ENCODE measurements around the gene KRTAP12-1.

KRTAP12-1 gene

DNA sequence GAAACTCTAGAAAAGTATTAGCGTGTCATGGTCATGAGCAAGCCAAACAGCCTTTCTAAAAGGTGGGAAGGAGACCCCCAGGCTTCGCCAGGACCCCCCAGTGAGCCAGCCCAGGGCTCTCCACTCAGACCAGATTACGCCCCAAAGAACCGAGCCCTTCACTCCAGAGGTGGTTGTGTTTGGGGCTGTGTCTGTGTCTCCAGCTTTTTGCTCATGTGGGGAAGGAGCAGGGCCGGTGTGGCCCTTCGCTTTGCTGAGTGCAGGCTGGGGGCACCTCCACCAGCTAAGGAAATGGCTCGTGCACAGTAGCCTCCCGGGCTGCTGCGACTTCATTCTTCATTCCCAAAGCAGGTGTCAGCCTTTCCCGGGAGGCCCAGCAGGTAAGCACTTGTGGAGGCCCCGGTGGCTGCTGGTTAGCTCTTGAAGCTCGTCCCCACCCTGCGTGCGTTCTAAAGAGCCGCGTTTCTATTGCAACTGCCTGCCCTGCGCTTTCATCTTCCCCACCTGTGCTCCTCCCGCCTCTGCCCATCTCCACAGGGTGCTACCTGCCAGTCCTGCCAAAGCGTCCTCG, 28.9 kb upstream of the KRTAP12-1 start:
- no peak for DNase-seq

DNA sequence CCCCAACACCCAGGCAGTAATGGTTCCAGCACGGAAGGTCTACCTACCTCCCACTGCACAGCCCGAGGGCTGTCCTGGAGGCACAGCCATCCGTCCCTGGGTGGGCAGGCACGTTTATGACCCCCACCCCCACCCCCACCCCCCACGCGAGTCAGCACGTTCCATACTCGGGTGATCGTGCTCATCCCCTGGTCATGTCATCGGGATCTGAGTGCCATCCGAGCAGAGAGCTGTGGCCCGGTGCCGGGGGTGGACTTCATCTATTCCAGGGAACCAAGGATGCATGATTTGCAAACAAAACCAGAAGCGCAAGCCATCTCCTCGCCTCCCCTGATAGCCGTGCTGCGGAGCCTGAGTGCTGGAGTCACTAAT, 28.3 kb upstream of the KRTAP12-1 start:
- DNase-seq = no peak

DNA sequence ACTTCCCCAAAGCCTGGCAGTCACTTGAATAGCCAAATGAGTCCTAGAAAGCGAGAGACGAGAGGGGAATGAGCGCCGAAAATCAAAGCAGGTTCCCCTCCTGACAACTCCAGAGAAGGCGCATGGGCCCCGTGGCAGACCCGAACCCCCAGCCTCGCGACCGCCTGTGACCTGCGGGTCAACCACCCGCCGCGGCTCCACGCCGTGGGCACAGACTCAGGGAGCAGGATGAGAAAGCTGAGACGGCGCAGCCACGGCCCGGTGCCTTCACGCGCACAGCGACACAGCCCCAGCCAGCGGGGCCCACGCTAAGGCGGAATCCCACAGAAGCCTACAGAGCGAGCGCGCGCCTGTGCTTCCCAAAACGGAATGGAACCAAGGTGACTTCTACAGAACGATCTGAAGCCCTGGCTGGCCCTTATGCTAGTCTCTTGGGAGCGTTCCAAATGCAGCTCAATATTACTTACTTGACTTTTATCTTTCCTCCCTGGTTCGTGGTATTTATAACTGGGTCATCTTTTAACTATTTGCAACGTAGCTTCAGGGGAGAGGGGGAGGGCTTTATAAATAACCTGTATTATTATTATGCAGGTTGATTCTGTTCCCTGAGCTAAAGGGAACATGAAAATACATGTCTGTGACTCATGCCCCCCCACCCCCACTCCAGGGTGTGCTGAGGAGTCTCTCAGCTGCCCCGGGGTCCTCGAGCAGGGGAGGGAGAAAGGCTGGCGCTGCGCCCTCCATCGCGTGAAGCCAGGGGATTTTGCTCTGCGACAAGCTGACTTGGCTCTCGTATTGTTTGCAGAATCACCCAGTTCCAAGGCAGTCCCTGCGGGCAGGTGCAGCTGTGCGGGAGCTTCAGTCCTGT, 27.7 kb upstream of the KRTAP12-1 start:
- DNase-seq = peak; percentile 44

DNA sequence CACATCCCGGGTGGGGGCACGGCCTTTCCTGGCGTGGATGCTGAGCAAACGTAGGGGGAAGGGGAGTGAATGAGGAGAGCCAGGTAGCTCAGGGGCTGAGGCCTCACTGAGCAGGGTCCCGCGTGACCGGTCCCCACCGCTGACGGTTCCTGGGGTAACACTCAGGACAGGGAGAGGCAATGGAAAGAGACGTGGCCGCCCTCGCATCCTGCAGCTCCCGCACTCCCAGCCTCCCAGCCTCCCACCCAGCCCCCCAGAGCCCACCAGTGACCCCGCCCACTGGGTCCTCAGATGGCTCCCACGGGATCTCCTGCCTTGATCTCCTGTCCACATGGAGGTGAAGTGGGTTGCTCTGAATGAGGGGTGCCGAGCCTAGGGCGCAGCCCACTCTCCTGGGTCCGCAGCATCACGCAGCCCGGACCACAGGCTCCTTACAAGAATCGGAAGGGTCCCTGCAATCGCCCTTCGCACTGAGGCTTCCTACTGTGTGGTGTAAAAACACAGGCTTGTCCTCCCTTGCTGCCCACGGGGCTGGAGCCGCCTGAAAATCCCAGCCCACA, 27.0 kb upstream of the KRTAP12-1 start:
- no peak for DNase-seq

DNA sequence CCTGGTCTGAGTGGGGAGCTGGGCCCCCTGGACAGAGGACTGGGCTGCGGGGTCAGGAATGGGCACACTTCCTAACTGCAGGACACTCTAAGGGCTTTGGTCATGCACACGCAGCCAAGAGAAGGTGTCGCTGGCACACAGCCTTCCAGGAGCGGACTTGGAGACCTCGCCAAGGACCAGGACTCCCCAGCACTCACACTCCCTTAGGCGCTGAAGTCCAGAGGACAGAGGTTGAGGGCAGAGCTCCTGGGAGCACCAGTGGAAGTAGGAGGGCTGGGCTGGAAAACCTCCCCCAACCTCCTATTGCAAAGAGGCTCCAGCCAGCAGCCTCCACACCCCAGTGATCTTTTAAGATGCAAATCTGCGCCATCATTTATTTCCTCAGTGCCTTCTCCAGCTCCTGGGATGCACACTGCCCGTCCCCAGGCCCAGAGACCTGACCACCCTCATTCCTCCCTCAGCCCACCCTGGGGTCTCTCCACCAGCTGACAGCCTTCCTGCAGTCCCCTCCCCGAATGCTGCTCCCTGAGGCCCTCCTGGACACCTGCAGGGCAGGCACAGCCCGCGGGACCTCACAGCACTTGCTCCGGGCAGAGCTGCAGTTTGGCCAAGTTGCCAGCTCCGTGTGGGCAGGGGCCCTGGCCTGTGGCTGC, 26.4 kb upstream of the KRTAP12-1 start:
- DNase-seq = no peak

DNA sequence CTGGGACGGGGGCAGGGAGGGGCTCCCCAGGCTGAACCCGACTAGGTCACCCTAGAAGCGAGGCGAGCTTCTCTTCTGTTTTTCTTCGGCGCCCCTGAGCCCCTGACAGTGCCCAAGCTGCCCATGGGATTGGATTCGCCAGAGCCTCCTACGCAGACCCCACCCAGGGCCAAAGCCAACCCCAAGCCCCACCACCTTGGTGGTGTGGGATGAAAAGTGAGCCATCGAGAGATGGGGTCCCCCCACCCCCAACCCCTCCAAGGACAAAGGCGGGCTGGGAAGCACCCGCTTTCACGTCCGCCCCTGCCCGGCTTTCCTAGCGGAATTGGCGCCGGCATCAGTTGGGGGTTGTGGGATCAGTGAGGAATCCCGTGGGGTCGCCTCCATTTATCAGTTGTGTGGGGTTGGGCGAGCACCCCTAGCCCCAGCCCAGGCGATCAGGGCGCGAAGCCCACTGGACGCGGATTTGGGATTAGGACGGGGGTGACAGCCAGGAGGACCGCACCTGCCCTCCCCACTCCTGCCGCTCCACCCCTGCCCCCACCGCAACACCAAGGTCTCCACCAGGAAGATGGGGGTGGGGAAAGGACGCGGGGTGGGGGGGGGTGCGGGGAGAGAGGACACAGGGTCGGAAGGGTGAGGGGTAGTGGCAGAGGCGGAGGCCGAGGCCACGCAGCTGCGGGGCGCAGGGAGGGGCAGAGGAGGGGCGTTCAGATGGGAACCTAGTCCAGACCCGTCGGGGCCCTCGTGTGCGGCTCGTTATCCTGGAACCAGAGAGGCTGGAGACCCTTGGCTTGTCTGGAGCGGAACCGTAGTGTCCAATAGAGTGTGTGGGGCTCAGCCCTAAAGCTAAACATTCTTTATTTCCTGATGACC, 25.0 kb upstream of the KRTAP12-1 start:
- DNase-seq = no peak

DNA sequence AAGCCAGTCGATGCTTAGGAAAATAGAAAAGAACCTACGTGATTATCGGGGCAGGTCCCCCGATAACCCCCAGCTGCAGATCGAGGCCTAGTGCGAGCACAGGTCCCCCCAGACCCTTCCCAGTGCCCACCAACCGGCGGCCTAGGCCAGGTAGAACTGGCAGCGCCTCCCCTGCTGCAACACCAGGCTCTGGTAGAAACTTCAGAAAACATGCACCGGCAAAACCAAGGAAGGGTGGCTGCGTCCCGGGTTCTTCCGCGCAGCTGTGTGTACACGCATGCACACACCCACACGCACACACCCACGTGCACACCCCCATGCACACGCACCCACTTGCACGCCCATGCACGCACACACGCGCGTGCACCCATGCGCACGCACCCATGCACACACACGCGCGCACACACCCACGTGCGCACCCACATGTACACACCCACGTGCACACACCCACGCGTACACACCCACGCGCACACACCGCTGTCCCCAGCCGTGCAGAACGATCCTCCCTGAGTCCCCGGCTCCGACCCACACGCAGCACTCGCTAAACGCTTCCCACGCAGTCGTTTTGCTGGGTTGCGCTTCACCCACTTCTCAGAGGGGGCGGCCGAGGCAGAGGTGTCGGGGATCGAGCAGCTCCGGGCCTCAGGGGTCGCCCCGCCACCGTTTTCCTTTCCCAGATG, 24.2 kb upstream of the KRTAP12-1 start:
- no peak for DNase-seq

DNA sequence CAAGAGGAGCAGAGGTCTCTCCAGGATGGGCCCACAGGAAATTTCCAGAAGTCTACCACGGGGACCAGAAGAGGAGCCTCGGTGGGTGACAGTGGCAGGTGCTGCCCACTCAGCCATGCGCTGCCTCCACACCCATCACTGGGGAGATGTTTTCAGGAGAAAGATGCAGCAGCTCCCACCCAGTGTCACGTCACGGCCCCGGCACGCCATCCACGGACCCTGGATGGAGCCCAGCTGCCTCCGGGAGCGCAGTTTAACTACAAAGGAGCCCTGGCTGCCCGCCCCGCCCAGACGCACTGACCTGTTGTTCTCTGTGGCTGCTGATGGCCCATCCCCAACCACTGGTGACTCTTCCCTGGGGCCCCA, 22.7 kb upstream of the KRTAP12-1 start:
- DNase-seq = no peak

DNA sequence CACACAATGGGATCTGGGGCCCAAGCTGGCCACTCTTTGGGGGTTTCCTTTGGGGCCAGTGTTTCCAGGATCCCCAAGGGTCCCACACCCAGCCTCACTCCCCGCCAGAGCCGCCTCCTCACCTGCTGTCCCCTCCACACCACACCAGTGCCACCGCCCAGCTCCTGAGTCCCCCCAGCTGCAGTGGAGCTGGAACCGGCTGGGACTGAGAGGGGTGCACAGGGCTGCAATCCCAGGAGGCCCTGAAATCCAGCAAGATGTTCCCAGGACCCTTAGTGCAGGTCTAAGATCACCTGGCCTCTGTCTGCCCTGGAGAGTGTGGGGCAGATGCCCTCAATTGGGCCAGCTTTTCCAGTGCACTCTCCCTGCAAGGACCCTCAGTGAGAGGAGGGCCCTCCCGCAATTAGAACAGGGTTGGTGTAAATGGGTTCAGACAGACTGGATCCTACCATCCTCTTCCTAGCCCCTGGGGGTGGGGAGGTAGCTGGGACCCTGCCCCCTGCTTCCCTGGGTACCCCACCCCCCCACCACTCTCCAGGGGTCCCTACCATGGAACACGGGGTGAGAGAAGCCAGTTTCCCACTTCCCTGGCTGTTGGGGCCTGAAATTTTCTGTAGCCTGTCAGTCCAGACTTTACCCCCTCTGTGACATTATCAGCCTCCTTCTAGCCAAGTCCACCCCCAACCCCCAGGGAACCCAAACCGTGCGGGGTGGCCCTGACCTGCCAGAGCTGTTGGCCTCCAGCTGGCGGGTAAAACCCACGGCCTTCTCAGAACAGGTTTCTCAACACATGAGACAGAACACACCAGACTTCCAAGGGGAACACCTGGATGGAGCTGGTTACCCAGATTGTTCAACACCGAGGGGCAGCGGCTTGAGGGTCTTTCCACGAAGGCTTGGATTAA, 22.0 kb upstream of the KRTAP12-1 start:
- DNase-seq = no peak

DNA sequence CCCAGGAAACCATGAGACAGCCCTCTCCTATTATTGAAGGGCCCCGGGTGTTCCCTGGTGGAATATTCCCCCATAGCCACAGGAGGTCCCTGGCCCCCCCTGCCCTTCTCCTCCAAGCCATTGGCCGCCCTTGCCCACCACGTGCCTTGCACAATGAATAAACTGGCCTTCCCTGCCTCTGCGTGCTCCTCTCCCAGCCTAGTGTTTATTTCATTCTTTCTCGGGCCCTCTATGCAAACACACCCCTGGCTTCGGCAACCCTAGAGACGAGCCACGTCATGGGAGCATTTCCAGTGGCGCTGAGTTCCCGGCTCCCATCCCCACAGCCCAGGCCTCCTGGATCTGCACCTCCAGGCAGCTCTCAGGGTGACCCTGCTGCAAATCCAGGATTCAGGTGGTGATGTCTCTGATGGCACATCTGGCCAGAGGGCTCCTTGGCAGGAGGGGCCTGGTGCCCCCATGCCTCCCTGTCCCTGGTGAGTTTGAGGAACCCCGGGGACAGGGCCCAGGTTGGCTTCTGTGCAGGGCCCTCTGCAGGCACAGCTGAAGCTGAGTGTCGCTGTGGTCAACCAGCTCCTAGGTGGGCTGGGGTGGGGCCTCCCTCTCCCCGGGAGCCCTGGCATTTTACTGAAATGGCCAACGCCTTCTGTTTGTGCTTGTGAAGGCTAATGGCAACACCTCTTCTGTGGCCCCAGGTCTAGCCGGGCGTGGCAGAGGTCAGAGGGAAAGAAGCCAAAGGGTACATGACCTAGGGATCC, 21.2 kb upstream of the KRTAP12-1 start:
- no peak for DNase-seq

DNA sequence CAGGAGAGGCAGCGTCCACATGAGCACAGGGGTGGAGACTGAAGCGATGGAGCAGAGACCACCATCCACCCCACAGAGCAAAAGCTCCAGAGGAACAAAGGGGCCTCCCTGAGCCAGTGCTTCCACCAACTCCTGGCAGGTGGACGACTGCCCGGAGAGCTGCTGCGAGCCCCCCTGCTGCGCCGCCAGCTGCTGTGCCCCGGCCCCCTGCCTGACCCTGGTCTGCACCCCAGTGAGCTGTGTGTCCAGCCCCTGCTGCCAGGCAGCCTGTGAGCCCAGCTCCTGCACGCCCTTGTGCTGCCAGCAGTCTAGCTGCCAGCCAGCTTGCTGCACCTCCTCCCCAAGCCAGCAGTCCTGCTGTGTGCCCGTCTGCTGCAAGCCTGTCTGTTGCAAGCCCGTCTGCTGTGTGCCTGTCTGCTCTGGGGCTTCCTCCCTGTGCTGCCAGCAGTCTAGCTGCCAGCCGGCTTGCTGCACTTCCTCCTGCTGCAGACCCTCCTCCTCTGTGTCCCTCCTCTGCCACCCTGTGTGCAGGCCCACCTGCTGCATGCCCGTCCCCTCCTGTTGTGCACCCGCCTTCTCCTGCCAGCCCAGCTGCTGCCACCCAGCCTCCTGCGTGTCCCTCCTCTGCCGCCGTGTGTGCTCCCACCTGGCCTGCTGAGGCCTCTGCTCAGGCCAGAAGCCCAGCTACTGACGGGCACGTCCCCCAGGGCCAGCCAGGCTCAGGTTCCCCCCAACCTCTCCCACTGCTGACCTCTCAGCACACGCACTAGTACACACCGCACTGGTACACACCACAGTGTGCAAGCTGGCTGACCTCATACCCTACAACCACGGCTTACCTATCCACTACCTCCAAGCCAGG, 20.4 kb upstream of the KRTAP12-1 start:
- no peak for DNase-seq

DNA sequence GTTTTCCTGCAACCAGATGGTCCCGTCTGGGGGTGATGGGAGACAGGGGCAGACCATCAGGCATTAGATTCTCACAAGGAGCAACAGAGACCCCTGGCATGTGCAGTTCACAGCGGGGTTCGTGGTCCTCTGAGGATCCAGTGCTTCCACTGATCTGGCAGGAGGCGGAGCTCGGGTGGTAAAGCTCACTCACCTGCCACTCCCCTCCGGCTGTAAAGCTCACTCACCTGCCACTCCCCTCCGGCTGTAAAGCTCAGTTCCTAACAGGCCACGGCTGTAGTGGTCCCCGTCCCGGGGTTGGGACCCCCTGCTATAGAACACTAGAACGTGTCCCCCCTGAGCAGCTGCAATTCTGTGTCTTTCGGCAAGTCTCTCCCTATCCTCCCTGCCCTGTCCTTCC, 19.6 kb upstream of the KRTAP12-1 start:
- DNase-seq = no peak

DNA sequence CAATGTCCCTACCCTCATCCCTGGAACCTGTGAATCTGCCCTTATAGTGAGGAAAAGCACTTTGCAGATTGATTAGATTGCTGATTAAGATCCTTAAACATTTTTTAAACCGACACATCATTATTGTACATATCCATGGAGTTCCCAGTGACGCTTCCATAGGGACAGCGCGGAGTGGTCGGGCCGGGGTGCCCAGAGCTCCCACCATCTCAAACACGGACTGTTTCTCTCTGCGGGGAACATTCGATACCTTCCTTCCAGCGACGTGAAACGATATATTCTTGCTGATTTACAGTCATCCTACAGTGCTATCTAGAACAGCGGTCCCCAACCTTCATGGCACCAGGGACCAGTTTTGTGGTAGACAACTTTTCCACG, 19.0 kb upstream of the KRTAP12-1 start:
- DNase-seq = no peak

DNA sequence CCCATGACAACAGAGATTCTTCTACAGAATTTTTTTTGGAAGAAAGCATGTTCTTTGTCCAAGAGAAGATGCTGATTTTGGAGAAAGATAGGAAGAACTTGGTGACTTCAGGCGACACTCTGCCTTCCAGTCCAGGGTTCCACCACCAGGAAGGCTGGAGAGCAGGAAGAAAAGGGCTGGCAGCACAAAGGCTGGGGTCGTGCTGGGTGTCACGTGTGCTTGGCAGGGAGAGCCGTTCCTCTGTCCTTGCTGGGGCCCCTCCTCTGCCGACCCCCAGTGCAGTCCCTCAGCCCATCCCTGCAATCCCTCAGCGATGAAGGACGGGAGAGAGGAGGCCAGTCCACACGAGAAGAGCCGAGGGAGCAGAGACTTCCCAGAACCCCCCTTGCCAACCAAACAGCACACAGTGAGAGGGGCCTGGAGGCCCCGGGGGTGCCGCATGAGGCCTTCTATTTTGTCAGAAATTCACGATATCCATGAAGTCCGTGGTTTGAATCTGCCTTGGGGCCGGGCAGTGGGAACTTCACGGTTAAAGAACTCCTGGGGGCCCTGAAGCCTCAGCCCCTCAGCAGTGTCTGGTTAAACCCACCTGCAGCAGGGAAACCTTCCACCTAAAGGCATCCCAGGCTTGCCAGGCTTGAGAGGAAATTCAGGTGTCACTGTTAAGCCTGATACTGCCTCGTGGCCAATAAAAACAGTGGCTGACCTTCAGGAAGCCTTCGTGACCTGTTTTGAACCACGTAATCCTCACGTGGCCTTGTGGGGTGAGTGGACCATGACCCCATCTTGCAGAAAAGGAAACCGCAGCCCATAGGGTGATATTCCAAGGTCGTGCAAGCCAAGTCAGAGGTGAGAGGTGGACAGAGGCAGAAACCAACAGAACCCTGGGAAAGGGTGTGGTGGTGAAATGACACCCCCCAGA, 18.4 kb upstream of the KRTAP12-1 start:
- DNase-seq = no peak

DNA sequence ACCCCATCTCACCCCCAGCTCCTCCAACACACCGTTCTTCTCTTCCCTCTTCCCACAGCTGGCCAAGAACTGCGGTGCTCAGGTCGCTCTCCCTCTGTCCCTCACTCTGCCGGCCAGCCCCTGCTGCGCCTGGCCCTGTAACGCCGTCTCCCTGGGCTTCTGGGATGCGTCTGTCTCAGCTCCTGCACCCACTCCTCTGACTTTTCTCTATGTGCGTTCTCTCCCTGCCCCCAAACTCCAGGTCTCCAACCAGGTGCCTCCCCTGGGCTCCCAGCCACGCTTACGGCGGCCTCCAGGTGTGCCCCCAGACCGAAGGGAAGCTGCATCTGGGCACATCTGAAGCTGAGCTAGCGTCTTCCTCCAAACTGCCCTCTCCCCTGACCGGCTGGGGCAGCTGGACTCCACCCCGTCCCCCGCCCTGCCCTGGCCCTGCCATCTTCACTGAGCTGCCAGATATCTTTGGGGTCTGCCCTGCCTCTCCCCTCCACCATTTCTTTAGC, 17.6 kb upstream of the KRTAP12-1 start:
- DNase-seq = no peak

DNA sequence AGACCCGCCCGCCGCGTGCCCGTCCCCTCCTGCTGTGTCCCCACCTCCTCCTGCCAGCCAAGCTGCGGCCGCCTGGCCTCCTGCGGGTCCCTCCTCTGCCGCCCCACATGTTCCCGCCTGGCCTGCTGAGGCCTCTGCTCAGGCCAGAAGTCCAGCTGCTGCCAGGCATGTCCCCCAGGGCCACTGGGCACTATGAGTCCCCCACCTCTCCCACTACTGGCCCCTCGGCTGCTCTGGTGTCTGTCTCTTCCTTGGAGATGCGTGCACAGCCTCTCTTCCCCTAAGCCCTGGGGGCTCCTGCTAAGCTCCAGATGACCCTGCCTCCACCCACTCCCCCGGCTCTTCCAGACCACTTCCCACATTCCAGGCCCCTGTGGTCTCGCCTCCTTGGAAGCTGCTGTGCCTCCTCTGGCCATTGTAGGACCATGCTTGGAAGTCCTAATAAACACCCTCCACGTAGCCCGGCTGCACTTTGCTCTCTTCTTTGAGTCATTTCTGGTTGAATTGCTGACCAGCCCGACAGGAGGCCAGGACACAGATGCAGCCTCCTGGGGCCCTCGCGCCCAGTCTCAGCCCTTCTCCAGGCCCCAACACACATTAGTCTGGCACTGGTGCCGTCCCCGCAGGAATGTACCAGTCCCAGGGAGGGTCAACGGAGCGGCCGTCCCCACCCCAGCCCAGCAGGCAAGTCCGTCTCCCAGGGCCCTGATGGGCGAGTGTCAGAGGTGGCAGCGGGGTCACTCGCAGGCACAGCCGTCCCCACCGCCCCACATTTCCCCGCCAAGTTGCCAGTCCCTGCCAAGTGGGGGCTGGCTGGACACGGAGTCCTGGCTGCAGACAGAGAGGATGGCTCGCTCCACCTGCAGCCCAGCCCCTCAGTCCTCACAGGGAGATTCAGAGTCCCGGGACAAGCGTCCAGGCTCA, 16.1 kb upstream of the KRTAP12-1 start:
- no peak for DNase-seq
